A673 (cell line): ENCODE results near the gene MST1R. TPM values are rescaled to one million over a fixed set of nuclear protein-coding genes. Genes with fewer than 3 reads are reported as not detected.

Source experiments
- BruUV-seq: library from RNA; stranded (reverse); fragments of 400-500 nt; replicated peaks from 2 replicates; lab custom pipeline; 2021; lab: Mats Ljungman, UMichigan
- CTCF ChIA-PET: fragments of 300-600 bp; sonication (Branson Sonifier 250); formaldehyde crosslinking; loops from one replicate; lab custom pipeline; 2022; ENCODE audit warnings: antibody characterized with exemption; lab: Charles Lee
- POLR2A ChIA-PET: fragments of 300-600 bp; sonication (Branson Sonifier 250); formaldehyde crosslinking; loops from one replicate; lab custom pipeline; 2022; ENCODE audit warnings: antibody characterized with exemption; ENCODE audit not compliant: low non-redundant PET; lab: Charles Lee
- DNase-seq: peaks from one replicate; pipeline ENCODE4 v3.0.0-alpha.2; 2015; ENCODE audit warnings: low spot score
- H3K27ac ChIP-seq: fragments of 200-600 bp; sonication (generic); 2 replicates; pipeline ENCODE4 v1.5.1; 2016; ENCODE audit warnings: mixed run types, low read depth, mild to moderate bottlenecking, mixed read lengths, antibody characterized with exemption, low read length; ENCODE audit not compliant: poor library complexity, severe bottlenecking
- H3K27me3 ChIP-seq: fragments of 200-600 bp; sonication (generic); replicated peaks from 2 replicates; pipeline ENCODE4 v1.6.1; 2017; ENCODE audit warnings: mixed run types, low read depth, mild to moderate bottlenecking, mixed read lengths, antibody characterized with exemption, low read length; ENCODE audit not compliant: insufficient read depth, poor library complexity
- H3K36me3 ChIP-seq: fragments of 200-600 bp; sonication (generic); 2 replicates; pipeline ENCODE4 v1.6.1; 2016; ENCODE audit warnings: mixed run types, mild to moderate bottlenecking, mixed read lengths, antibody characterized with exemption, low read length; ENCODE audit not compliant: insufficient read depth, poor library complexity, severe bottlenecking
- H3K4me1 ChIP-seq: fragments of 200-600 bp; sonication (generic); 2 replicates; pipeline ENCODE4 v1.6.1; 2017; ENCODE audit warnings: mixed run types, mild to moderate bottlenecking, mixed read lengths, antibody characterized with exemption, low read length; ENCODE audit not compliant: insufficient read depth, poor library complexity, severe bottlenecking
- H3K4me3 ChIP-seq: fragments of 200-600 bp; sonication (generic); 2 replicates; pipeline ENCODE4 v1.5.1; 2016; ENCODE audit warnings: low read depth, mixed run types, mild to moderate bottlenecking, mixed read lengths, low read length; ENCODE audit not compliant: poor library complexity, severe bottlenecking
- H3K9me3 ChIP-seq: fragments of 200-600 bp; sonication (generic); 2 replicates; pipeline ENCODE4 v1.6.1; 2016; ENCODE audit warnings: mixed run types, low read depth, mild to moderate bottlenecking, mixed read lengths, antibody characterized with exemption, low read length; ENCODE audit not compliant: poor library complexity, severe bottlenecking
- EZH2 ChIP-seq: fragments of 200-600 bp; sonication (generic); IDR thresholded peaks from 2 replicates; pipeline ENCODE4 v1.6.1; 2017; ENCODE audit warnings: borderline replicate concordance, low read depth, mild to moderate bottlenecking, mixed read lengths, antibody characterized with exemption, low read length; ENCODE audit not compliant: poor library complexity, severe bottlenecking
- intact Hi-C: fragments of 100-400 bp; cut with micrococcal nuclease; formaldehyde crosslinking; loops from one replicate; pipeline ENCODE4 v1.10.0; 2022; ENCODE audit not compliant: unreplicated experiment
- total RNA-seq: library from RNA; stranded (reverse); gene quantifications from 2 replicates; pipeline ENCODE4 v1.2.3, GENCODE V29; 2021
- TF ChIP-seq, protein P1 (sequence below): fragments of 300-800, 200-600 bp; sonication (generic); conservative IDR thresholded peaks from 2 replicates; pipeline ENCODE4 v1.5.1; 2017; ENCODE audit warnings: low read depth, mild to moderate bottlenecking, antibody characterized with exemption, low read length, moderate library complexity, mixed read lengths

The MST1R gene
- total RNA-seq, 1 experiment from 2014 or later = not detected

DNA sequence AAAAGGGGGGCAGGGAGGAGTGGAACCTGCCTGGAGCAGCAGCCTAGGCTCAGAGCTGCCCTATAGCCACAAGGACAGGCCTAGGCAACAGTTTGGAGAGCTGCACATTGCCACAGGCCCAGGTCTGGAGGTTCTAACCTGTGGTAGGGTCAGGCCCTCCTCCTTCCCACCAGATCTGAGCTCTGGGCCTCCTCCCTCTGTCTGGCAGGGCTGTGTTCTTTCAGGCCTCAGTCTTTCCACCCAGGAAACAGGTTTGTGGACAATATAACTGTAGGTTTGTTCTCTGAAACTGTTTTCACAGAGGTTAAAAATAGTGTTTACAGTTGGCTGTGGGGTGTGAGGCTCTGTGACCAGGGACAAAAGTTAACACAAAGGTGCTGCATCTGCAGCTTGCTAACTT is 25.0 kb downstream of the MST1R start:
- no peaks in the 10 kb centered on the region for H3K9me3 ChIP-seq
- BruUV-seq = no TSS peak

DNA sequence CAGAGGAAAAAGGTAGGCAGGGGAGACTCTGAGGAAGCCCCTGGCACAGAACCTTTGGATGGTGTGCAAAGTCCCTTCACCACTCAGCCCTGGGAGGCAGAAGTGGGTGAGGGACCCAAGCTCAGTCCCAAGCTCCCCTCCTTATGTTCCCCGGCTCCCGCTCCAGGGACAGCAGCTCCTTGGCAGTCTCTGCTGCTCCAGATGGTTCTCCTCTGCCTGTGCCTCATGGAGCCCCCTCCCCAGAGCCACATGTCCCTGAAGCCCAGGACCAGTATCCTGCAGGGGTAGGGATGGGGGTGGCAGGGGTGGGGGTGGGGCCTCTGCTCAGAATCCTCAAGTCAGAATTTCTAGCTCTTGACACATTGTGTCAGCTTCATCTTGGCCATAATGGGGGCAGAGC is 26.0 kb downstream of the MST1R start:
- no TSS peak for BruUV-seq
- no peaks in the 10 kb centered on the region for H3K27me3 ChIP-seq
- intact Hi-C loops = no loop called here
- TF ChIP-seq, protein P1, sequence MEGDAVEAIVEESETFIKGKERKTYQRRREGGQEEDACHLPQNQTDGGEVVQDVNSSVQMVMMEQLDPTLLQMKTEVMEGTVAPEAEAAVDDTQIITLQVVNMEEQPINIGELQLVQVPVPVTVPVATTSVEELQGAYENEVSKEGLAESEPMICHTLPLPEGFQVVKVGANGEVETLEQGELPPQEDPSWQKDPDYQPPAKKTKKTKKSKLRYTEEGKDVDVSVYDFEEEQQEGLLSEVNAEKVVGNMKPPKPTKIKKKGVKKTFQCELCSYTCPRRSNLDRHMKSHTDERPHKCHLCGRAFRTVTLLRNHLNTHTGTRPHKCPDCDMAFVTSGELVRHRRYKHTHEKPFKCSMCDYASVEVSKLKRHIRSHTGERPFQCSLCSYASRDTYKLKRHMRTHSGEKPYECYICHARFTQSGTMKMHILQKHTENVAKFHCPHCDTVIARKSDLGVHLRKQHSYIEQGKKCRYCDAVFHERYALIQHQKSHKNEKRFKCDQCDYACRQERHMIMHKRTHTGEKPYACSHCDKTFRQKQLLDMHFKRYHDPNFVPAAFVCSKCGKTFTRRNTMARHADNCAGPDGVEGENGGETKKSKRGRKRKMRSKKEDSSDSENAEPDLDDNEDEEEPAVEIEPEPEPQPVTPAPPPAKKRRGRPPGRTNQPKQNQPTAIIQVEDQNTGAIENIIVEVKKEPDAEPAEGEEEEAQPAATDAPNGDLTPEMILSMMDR = no peak
- TF ChIP-seq EZH2 = no peak
- no peaks in the 10 kb centered on the region for H3K4me1 ChIP-seq
- ChIA-PET POLR2A (no interaction called here), CTCF (no interaction called here)
- H3K36me3 ChIP-seq = no peaks in the 10 kb centered on the region
- no peak overlapping the region for H3K4me3 ChIP-seq
- DNase-seq = no peak
- no peaks in the 10 kb centered on the region for H3K9me3 ChIP-seq
- H3K27ac ChIP-seq = no peak overlapping the region

More for the DNA sequence above, 25.0 kb downstream of the MST1R start:
- no peak for TF ChIP-seq EZH2
- TF ChIP-seq, protein P1 = no peak
- ChIA-PET CTCF (no interaction called here), POLR2A (no interaction called here)
- Histone ChIP-seq H3K27me3 (no peaks in the 10 kb centered on the region), H3K4me1 (no peaks in the 10 kb centered on the region), H3K27ac (no peak overlapping the region), H3K4me3 (no peak overlapping the region), H3K36me3 (no peaks in the 10 kb centered on the region)
- DNase-seq = no peak
- intact Hi-C loops = no loop called here

DNA sequence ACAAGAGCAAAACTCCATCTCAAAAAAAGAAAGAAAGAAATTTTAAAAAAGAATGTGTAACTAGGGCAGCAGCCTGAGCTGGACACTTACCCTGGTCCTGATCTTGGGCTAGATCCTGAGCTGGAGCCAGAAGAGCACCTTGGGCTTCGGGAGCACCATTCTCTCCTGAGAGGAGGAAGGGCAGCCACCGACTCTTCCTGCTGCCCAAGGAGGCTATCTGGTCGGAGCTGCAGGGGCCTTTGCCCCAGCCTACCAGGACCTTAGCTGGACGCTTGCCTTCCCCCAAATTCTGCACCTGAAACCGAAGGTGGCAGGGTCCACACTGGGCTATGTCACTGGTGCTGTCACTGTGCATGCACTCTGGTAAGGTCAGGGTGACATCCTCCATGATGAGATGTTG is 27.1 kb downstream of the MST1R start:
- H3K27me3 ChIP-seq = no peaks in the 10 kb centered on the region
- intact Hi-C loops = no loop called here
- CTCF ChIA-PET = no interaction called here
- TF ChIP-seq, protein P1 = no peak
- no peak for DNase-seq
- H3K27ac ChIP-seq = no peak overlapping the region
- H3K4me1 ChIP-seq = no peaks in the 10 kb centered on the region
- H3K9me3 ChIP-seq = no peaks in the 10 kb centered on the region
- POLR2A ChIA-PET = no interaction called here
- H3K4me3 ChIP-seq = no peak overlapping the region
- no peaks in the 10 kb centered on the region for H3K36me3 ChIP-seq
- no TSS peak for BruUV-seq
